GM12864 (cell line): Measurements from ENCODE around the gene BBX.

Source experiments
- DNase-seq: peaks from one replicate; pipeline ENCODE4 v3.0.0-alpha.2; 2011; ENCODE audit warnings: low read depth
- H3K4me3 ChIP-seq: 2 replicates; pipeline ENCODE4 v1.5.1; 2011; ENCODE audit warnings: mild to moderate bottlenecking, low read depth, low read length, control low read depth
- CTCF ChIP-seq: IDR thresholded peaks from 2 replicates; pipeline ENCODE4 v1.5.1; 2011; ENCODE audit warnings: low read depth, mild to moderate bottlenecking, moderate library complexity, low read length, control low read depth, inconsistent platforms; ENCODE audit errors: missing control alignments

Gene BBX

GRCh38 chr3:107668963-107669362 lies 146.2 kb downstream of the BBX start:
- no peak for TF ChIP-seq CTCF
- H3K4me3 ChIP-seq: no peak overlapping the region
- DNase-seq: no peak

- DNase-seq: no peak
- no peak overlapping the region for H3K4me3 ChIP-seq
- TF ChIP-seq CTCF: no peak
Observed at GRCh38 chr3:107669669-107670068, 146.9 kb downstream of the BBX start.

DNA sequence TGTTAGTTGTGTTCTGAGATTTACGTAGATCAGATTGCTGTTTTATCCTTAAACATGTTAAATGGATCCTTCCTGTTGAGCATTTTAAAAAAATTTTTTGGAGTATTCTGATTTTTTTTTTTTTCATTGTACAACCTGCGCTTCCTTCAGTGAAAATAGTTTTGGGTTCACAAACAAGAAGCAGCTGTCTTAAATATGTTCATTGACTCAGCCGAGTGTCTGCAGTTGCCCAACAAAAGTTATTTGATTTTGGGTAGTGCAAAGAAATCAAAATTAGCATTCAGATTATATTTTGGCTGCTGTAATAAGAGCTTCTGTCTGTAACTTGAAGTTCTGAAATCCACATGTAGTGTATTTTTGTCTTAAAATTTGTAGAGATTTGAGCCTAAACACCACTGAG lies 148.2 kb downstream of the BBX start:
- no peak for DNase-seq
- no peak overlapping the region for H3K4me3 ChIP-seq
- no peak for TF ChIP-seq CTCF

DNA sequence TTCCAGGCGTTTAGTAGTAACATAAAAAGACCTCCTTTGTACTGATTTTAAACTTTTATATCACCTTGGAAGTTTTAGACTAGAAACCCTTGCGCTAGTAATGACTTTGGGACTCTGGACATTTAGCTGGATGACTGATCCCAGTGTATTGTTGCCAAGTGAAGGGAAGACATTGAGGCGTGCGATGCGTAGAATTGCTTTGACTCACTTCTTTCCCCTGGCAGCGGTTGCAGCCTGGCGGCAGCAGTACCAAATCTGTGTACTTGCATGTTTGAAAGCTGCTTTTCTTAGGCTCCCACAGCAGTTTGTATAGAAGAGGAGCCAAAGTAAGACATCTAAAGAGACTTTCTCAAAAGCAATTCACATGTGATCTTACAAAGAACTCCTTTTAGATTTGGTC lies 151.6 kb downstream of the BBX start:
- DNase-seq: no peak

DNA sequence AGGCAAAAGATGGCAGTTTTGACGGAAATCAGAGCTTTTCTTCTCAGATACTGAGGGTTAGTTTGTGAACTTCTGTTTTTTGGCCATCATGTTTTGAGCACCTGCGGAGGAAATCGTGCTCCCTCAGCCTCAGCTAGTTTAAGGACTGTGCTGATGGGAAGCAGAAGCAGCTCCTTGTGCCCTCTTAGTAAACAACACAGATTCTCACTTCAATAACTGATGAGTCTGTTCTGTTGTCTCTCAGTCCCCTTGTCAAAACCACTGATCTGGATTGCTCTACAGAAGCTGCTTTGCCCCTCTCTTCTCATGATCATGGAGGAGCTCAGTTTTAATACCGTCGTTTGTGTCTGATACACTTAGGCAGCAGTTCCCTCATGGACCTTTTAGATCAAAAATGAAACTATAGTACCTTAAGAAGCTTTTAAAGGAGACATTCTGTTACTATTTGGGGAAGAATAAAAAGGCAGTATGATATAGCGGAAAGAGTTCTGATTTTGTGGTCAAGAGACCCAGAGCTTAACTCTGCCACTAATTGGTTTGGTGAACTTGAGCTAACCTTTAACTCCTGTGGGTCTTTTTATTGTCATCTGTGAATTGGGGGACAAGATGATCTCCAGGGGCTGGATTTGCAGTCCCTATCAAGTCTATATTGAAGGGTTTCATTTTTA lies 152.6 kb downstream of the BBX start:
- no peak for DNase-seq
- H3K4me3 ChIP-seq: no peak overlapping the region; the same call in 1 of the 2 replicates
- TF ChIP-seq CTCF: no peak

More for the DNA sequence above, 151.6 kb downstream of the BBX start:
- H3K4me3 ChIP-seq: no peak overlapping the region
- TF ChIP-seq CTCF: no peak

DNA sequence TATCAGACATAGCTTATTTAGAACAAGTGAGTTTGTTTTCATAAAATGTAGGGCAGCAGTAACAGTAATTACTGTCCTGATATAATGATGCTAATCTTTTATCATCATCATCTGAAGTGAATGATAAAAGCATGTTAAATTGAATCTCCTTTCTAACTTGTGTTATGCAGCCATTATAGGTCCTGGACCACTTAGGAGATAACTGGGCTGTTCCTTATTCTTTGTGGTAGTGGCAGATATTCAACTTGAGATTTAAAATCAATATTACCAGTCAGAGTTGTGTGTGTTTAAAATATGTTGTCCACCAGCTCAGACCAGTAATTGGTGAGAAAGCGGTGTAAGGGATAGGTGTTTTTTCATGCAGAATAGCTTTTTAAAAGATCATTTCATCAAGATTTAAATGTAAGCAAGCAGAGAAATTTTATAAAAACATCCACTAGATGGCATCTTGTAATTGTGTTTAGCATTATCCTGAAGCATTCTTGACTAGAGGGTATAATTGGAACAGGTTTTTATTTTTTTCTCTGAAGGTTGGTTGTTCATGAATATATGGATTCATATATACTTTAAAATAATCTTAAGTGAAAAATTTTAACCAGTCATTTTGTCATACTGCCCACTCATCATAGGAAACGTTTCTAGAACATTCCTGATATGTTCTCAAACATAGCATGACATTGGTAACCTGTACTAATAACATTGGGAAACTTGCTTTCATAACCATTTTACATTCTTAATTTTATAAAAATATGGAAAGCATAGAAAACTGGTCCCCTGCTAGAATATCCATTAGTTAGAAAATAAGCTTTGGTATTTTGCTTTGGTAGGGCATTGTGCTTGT lies 153.9 kb downstream of the BBX start:
- peak; percentile 37 for TF ChIP-seq CTCF
- H3K4me3 ChIP-seq: no peak overlapping the region
- no peak for DNase-seq
